GM18951 (cell line): ENCODE data around the gene PTPA.
"Not testable (repeated sequence)": the region's sequence is repeated elsewhere in the genome, so short reads cannot be mapped to it uniquely, and the experiment has no call there.

ENCODE experiments used
- POLR2A ChIP-seq: IDR thresholded peaks from 4 replicates; pipeline ENCODE4 v1.6.1; 2011; ENCODE audit warnings: mild to moderate bottlenecking; ENCODE audit not compliant: insufficient read length, insufficient read depth; ENCODE audit errors: extremely low read depth
- in situ Hi-C: fragments of 300-500 bp; cut with MboI; formaldehyde crosslinking; loops from one replicate; pipeline ENCODE4 v1.12.0; 2022; ENCODE audit warnings: low sequenced_read_pairs, mixed read lengths, inconsistent platforms; ENCODE audit not compliant: unreplicated experiment

PTPA gene

DNA sequence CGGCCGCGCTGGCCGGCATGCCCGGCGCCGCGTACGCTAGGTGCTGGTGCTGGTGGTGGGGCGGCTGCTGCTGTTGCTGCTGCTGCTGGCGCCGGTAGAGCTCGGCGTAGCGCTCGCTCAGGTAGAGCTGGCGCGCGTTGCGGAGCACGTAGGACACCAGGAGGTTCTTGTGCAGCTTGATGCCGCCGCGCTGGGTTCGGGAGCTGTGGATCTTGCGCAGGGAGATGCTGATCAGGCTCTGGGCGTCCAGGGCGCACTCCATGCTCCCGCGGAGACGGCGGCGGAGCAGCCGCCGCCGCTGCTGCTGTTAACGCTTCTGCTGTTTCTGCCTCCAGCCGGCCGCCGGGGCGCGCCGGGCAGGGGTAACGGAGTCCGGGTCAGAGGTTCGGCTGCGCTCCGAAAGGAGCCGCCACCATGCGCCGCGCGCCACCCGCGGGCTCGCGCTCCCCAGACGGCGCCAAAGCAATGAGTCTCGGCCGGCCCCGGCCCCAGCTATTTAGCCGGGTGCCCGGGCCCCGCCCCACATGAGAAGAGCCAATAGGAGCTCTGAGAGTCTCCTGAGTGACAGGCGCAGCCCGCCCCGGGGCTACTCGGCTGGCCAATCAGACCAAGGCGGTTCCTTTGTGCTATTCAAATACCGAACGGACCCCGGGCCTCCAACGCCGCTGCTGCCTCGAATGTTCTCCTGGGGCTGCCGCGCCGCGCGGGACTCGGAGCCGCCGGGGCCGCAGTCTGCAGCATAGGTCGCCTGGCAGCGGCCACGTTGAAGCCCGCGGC, 66.8 kb downstream of the PTPA start, which contains the start of gene IER5L:
TSS of gene IER5L (minus strand) at position 471 of the 777 bp plus-strand sequence. CDS start at position 262, 209 bp downstream.
- TF ChIP-seq POLR2A = peak; percentile 99
- in situ Hi-C loops = loop anchor here (10.0 kb wide), 1 partner anchor 437 kb away; no protein-coding TSS in a partner anchor

DNA sequence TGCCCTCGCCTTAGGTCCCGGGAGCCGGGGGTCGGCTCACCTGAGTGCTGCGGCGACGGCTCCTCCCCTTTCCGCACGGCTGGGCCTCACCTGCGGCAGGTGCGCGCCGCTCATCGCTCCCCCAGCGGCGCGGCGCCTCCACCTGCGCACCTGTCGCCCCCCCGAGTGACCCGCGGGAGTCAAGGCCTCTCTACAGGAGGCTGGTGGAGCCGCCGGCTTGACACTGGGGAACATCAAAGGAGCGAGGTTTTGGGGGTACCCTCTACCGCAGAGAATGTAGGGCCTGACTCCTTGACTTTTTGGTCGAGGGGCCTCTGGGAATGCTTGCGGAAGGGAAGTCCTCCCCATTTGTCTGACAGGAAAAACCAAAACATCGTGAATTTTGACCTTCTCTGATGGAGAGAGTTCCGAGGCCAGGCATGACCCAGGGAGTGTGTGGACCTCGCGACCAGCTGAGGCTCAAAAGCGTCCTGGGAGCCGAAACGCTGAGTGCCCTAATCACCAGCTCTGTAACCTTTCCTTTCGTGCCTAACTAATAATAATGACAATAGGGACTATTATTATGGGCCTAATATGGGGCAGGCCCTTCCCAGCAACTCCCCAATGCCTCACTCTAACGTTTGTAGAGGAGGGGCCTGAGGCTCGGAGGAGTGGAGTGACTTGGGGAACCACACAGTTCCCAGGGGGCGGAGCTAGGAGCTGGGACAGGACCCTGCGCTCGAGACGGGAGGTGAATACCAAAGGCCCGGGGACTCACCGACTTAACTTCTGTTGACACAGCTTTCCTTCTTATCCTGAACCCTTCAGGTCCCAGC, 67.6 kb downstream of the PTPA start:
- TF ChIP-seq POLR2A = no peak
- in situ Hi-C loops = loop anchor here (10.0 kb wide), 1 partner anchor 436 kb away; no protein-coding TSS in a partner anchor

DNA sequence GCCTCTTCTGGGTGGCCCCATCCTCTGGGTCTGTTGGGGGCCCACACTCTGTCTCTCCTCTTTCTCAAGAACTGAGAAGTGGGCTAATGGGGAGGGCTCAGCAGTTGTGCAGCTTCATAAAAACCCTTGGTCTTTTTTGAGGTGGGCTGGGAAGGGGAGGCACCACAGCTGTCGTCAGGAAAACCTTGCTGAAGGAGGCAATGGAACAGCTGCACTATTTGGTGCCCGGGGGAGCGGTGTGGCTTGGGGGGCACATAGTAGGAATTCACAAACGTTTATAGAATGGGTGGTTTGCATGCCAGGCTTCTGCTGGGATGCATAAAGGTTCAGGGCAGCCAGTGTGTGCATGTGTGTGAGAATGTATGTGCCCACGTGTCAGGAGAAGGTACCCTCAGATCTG, 70.0 kb downstream of the PTPA start:
- TF ChIP-seq POLR2A = no peak
- in situ Hi-C loops = no loop called here

DNA sequence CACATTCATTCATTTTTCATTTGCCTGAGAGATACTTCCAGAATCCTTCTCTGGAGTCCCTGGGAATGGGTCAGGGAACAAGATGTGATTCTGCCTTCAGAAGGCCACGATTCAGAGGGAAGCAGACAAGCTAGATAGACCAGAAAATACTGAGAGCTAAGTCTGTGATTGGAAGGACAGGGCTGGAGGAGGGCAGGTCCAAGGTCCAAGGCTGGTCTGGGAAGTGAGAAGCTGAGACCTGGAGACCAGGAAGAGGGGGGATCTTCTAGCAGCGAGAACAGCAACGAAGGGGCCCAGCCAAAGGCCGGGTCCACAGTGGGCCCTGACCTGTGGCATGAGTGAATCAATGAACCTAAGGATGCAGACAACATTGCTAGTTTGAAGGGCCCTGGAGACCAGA, 70.9 kb downstream of the PTPA start:
- in situ Hi-C loops = no loop called here
- TF ChIP-seq POLR2A = no peak

DNA sequence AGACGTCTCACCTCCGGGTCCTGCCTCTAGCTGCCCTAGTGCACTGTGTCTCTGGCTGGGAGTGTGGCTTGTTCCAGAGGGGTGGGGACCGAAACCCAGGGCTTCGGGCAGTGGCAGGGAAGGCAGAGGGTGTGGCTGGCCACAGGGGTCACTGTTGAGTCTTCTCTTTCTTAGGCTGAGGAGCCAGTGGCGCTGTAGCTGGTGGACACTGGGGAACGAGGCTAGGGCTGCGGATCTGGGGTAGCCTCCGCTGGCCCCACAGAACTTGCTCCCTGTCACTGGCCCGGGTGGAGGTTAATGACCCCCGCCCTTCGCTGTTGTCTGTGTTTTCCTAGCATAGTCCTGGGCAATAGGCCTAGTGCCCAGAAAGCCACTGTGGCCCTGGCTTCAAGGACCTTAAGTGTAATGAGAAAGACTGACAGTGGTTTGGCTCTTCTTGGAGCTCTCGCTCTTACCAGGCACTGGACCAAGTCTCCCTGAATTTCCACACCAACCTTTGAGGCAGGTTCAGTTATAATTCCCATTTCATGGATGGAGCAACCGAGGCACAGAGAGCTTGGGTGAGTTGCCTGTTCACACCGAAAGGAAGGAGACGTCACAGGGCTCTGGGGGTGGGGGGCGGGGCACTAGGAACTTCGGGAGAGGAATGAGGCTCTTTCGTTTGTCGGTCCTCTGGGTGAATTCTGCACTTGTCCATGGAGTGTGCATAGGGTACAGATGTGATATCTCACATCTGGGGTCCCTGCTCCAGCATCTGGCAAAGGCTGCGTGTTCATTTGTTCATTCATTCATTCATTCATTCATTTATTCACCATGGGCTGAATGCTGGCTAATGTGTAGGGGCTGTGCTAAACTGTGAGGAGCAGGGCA, 71.6 kb downstream of the PTPA start:
- TF ChIP-seq POLR2A = no peak

DNA sequence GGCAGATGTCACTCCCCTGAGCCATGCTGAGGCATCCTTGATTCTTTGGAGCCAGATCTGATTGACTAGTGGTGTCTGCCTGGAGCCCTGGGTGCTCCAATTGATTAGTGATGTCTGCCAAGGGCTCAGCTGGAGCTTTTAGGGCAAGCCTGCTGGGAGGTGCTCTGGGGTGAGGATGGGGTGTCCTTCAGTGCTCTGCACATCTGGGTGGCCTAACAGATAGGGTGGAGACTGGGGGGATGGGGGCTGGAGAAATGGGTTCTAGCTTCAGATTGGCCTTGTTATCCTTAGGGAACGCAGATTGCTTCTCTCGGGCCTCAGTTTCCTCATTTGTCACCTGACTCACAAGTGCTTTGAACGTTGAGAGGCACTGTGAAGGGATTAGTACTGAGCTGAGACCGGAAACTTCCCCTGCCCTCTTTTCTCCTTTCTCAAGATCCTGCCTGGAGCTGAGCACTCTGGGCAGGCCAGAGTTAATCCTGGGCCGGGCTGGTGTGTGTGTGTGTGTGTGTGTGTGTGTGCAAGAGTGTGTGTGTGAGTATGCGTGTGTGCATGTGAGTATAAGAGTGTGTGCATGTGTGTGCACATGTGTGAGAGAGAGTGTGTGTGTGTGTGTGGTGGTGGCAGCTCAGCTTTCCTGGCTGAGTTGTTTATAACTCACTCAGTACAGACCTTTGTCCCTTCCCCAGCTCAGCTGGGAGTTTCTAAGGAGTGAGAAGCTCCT, 72.4 kb downstream of the PTPA start:
- no peak for TF ChIP-seq POLR2A

More for the DNA sequence above, 71.6 kb downstream of the PTPA start:
- in situ Hi-C loops = no loop called here

DNA sequence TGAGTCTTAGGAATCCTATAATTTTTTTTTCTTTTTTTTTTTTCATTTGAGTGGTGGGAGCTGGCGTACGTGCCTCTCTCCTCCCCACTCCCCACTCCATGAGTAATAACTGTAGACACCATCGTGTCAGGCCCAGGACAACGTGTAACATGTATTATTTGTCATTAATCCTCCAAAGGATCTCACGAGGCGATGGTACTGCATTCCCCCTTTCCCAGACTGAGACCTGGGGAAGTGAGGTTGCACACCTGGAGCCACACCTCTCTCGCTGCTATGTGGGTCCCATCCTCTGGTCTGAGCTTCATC, 73.0 kb downstream of the PTPA start:
- in situ Hi-C loops = no loop called here
- TF ChIP-seq POLR2A = no peak

More for the DNA sequence above, 72.4 kb downstream of the PTPA start:
- in situ Hi-C loops = no loop called here

DNA sequence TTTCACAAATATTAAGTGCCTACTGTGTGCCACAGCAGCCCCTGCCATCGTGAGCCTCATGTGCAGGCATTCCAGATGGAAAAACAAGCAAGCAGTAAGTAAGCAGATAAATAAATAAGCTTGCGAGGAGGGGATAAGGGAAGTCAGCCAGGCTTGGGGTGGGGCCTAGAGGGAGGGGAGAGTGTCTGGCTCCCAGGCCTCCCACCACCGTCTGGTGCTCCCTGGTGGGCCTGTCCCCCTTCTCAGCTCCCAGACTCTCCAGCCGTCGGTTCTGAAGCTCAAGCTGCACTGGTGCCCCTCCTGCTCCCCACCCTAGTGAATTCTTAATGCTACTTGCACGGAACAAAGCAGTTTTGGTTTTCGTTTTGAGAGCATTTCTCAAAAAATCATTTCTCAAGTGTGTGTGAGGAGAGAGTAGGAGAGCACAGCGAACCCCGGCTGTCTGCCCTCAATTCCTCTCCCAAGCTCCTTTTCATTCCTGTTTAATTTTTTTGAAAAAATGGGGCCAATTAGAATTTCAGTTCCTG, 73.4 kb downstream of the PTPA start:
- in situ Hi-C loops = no loop called here
- no peak for TF ChIP-seq POLR2A

DNA sequence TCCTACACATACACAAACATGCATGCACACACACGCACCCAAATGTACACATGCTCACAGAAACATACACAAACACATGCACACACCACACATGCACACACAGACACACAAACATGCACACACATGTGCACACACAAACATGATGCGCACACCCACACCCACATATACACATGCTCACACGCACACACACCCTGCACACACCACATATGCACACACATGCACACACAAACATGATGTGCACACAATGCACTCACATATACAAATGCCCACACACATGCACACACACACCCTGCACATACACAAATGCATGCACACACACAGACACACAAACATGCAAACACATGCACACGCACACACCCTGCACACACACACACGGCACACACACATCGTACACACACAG, 74.2 kb downstream of the PTPA start:
- in situ Hi-C loops = no loop called here
- no peak for TF ChIP-seq POLR2A

DNA sequence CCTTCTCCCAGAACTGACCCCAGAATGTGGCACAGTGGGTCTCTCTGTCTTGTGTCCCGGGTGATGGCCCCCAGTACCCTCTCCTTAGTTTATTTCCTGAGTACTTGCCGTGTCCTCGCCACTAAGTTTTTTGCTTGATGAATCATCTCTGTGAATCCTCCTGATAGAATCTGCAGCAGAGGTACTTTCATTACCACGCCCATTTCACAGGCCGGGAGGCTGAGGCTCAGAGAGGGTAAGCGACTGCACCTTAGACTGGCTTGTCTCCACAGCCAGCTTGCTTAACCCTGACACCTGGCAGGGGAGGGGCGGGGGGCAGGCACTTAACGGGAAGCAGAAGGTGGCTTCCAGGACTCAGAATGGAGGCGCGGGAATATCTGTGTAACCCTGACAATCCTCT, 74.8 kb downstream of the PTPA start:
- in situ Hi-C loops = no loop called here
- no peak for TF ChIP-seq POLR2A

DNA sequence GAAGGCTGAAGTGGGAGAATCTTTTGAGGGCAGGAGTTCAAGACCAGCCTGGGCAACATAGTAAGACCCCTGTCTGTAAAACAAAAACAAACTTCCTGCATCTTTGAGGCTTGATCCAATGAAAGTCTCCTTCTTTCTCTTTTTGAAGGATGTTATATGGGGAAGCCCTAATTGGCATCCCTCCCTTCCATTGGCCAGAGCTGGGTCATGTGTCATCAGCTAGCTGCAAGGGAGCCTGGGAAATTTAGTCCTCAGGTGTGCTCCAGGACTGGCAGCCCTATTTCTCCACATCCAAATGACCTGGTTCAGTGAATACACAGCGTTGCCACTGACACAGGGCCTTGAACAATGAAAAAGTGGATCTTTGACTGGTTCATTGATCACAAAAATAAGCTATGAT, 75.8 kb downstream of the PTPA start:
- no peak for TF ChIP-seq POLR2A
- in situ Hi-C loops = no loop called here

DNA sequence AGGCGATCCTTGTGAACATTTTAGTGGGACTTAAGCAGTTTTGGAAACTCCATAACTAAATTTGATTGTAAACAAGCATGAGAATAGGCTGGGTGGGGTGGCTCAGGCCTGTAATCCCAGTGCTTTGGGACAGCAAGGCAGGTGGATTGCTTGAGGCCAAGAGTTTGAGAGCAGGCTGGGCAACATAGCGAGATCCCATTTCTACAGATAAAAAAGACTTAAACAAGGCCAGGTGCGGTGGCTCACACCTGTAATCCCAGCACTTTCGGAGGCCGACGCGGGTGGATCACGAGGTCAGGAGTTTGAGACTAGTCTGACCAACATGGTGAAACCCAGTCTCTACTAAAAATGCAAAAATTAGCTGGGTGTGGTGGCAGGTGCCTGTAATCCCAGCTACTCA, 78.8 kb downstream of the PTPA start:
- in situ Hi-C loops = not testable (repeated sequence)
